Left cardiac atrium (tissue), 4 donors: ENCODE results near the gene ANKMY2. TPM values are rescaled to one million over a fixed set of nuclear protein-coding genes. Genes with fewer than 3 reads are reported as not detected.
A peak's percentile ranks its signal among the peaks of the same experiment; 100 is the strongest.

ENCODE experiments used
- ATAC-seq, 2 donors: fragments of 200-7000 bp; cut with Tn5 transposase; one replicate each; pipeline ENCODE4 v1.9.1; 2020; ENCODE audit warnings: mild to moderate bottlenecking in 2 of 2, moderate library complexity in 2 of 2
- DNase-seq: peaks from one replicate; pipeline ENCODE4 v3.0.0-alpha.2; 2020
- intact Hi-C, 2 donors: fragments of 100-400 bp; cut with DNase I; formaldehyde crosslinking; loops; one replicate each; pipeline versions ENCODE4 v1.14.1 to v1.15.1; 2022 to 2023
- total RNA-seq, 2 donors: library from RNA; stranded (reverse); fragmentation: NEBNext Ultra II Directional; extraction: Animal tissue kit (Norgen Biotek cat#: 25700); gene quantifications; one replicate each; pipeline ENCODE4 v1.2.1, GENCODE V29; 2021
- donor health status: DM: no; HTN: yes; CAD: no.
- donor health status: DM: no; HTN: yes; CAD: no; lungs with severe emphysema.
- donor health status: DM: yes; HTN: yes; CAD: no.
- donor health status: Dilated cardiomyopathy.

The ANKMY2 gene
- total RNA-seq, 2 donors from 2014 or later, result 25.1 to 28.6 TPM

DNA sequence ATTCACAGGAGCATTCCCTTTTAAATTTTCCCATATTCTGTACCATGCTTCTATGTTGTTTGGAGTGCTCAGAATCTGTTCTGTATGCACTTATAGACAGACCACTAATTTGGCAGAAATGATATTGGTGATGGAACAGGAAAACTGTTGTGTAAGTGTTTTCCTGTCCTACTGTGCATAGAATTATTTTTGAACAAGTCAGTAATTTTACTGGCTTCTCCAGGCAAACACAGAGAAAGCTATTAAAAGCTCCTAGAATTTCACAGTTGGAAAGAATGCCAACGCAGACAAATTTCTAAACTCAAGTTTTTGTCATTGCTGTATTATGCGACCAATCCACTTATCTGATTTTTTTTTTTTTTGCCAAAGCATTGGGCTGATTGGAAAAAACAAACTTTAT lies 55.7 kb downstream of the ANKMY2 start:
- intact Hi-C loops, result no loop called here
- no peak for DNase-seq
- no peak for ATAC-seq

DNA sequence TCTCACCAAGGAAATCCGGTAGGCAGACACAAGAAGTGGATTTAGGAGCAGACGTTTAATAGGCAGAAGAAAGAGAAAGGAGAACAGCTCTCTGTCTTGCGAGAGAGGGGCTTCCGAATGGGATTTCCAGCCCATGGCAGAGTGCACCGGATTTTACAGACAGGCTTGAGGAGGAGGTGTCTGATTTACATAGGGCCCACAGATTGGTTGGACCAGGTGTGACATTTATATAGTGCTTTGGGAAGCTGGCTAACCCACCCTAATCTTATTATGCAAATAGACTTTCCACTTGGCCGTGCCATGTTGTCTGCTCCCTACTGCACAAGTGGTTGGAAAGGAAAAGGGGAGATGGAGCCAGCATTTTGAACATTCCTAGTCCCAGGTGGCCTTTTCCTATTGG lies 57.8 kb downstream of the ANKMY2 start:
- intact Hi-C loops, result no loop called here
- ATAC-seq, result peak; percentile 9 to 36
- no peak for DNase-seq

- intact Hi-C loops, result no loop called here
- no peak for ATAC-seq
- no peak for DNase-seq
These were observed 58.4 kb downstream of the ANKMY2 start for GRCh38 chr7:16587129-16587528.

GRCh38 chr7:16586081-16586874 lies 59.3 kb downstream of the ANKMY2 start:
- ATAC-seq, result peak; percentile 21 to 64
- DNase-seq, result peak; percentile 28
- intact Hi-C loops, result no loop called here

DNA sequence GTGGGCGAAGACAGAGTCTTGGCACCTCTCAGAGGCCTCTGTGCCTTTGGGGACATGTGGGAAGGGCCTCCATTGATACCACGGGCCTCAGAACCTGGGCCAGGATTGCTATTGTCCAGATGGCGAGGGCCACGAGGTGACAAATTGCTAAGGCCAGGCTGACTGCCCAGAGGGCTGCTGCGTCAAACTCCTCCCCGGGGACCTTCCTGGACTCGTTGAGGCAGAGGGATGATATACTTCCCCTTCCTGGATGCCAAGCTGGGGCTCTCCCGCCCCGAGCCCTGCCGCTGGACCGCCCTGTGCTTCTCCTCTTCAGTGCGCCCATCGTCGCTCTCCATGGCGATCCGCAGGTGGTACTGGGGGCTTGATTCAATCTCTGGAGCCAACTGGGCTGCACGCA lies 60.0 kb downstream of the ANKMY2 start:
- intact Hi-C loops, result no loop called here
- DNase-seq (peak; percentile 67), ATAC-seq (peak; percentile 55 to 56)

DNA sequence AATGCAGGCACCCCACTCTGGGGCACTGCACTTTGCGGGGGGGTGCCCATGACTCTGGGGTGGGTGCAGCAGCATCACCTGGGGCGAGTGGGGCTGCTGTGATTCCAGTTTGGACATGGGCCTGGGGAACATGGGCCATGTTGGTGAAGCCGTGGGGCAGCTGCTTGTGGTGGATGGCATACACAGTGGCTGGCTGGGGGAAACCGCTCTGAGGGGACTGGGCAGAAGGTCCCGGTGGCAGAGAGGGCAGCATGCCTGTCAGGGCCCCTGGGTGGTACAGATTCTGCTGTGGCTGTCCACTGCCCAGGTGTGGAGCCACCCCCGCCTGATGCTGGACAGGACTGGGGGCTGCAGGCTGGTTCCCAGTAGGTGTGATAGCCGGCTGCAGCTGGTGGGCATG lies 61.7 kb downstream of the ANKMY2 start:
- intact Hi-C loops, result no loop called here
- DNase-seq (no peak), ATAC-seq (no peak)

DNA sequence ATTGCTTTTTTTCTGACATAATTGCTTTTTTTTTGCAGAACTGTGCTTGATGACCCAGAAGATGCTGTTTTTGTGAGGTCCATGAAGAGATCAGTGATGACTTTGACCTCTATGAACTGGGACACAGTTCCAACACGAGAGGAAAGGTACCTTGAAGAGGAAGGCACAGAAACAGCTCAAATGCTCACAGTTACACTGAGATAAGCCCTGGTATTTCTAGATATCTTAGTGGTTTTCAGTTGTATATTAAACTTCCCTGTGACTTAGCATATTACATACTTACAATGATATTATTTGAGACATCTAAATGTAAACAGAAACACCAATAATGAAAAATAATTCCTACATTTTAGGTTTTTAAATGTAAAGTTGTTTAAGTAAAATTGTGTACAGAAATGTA lies 64.3 kb downstream of the ANKMY2 start:
- DNase-seq, result no peak
- intact Hi-C loops, result no loop called here
- ATAC-seq, result no peak

DNA sequence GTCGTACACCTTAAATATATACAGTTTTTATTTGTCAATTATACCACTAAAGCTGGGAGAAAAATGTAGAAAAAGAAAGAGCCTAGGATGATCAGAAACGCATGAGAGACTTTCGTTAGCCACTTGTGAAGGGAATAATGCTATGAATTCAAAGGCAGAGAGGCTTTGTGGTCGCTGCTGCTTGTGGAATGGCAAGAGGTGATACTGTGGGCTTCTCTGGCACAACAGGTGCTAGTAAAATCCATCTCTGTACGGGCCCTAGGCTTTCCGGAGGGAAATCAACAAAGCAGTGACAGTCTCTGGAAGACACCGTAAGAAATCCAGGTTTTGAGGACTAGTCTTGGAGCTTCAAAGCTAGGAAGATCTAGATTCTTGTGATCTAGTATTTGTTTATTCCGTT lies 66.3 kb downstream of the ANKMY2 start:
- ATAC-seq (no peak), DNase-seq (no peak)
- intact Hi-C loops, result no loop called here

DNA sequence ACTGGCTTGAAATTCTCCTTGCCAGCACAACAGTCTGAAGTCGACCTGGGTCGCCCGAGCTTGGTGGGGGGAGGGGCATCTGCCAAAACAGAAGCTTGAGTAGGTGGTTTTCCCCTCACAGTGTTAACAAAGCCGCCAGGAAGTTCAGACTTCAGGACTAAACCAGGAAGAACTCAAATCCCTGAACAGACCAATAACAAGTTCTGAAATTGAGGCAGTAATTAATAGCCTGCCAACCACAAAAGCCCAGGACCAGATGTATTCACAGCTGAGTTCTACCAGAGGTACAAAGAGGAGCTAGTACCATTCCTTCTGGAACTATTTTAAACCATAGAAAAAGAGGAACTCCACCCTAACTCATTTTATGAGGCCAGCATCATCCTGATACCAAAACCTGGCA lies 73.6 kb downstream of the ANKMY2 start:
- intact Hi-C loops, result no loop called here
- DNase-seq, result no peak
- ATAC-seq, result no peak

DNA sequence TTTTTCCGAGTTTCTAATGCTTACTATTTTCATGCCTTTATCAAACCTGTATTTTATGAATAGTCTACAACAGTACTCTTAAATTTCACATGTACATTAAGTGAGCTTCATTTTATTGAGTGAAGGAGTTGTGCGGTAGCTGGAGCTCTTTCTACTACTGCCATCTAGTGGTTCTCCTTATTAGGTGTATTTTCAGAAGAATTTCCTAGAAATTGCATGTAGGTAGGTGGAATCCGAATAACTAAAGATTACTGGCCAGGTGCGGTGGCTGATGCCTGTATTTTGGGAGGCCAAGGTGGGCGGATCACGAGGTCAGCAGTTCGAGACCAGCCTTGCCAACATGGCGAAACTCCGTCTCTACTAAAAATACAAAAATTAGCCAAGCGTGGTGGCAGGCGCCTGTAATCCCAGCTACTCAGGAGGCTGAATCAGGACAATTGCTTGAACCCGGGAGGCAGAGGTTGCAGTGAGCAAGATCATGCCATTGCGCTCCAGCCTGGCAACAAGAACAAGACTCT lies 80.6 kb downstream of the ANKMY2 start:
- DNase-seq (no peak), ATAC-seq (peak; percentile 47 to 50)
- intact Hi-C loops, result loop anchor here (2.0 to 10.0 kb wide), 6 partner anchors 100 to 486 kb away; partner anchors contain the start of gene SOSTDC1 (in 1 of the 2)

DNA sequence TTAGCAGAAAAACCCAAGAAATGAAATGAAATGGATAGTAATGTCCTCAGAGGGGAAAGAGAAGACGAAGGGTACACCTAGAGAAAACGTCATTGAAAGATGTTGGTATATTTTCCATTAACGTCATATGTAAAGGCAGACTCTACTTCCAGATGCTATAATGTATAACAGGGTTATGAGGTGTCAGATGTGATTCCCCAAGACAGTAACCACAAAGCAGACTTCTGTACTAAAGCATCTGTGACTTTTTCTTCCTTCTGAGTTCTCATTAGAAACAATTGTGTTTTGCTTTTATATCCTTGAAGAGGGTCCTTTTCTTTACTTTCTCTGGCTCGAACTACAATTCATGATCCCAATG lies 81.6 kb downstream of the ANKMY2 start:
- ATAC-seq, result no peak
- intact Hi-C loops, result loop anchor here (2.0 to 10.0 kb wide), 6 partner anchors 99 to 485 kb away; partner anchors contain the start of gene SOSTDC1 (in 1 of the 2)
- no peak for DNase-seq

DNA sequence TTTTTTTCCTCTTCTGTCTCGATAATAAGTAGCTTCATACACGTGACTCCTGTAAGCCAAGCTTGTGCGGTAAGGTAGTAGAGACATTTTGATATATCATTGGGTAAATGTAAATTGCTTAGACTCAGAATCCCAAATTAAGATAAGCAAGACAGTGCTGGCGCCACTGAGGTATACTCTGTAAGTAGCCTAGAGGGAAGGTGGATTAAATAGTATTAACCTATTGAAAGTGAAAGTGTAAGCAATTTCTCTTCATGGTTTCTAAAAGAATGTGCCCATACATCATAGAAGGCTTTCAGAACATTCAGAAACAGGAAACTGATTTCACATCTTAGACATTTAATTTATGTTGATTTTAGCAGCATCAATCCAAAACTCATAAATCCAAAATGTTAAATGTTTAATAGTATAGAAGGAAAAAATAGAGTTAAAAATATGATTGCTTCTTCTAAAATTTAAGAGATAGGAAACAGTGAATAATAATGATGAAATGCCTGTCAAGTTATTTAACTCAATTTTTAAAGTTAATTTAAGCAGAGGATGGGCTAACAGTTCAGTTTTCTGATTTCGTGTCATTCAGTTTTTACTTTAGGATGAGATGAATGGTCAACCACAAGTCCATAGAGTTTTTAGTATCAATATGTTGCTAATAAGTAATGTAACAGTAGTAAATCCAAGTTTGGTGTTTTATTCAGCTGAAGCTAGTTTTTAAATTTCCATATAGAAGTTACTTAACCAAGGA lies 82.1 kb downstream of the ANKMY2 start:
- DNase-seq, result no peak
- no peak for ATAC-seq
- intact Hi-C loops, result loop anchor here (2.0 to 10.0 kb wide), 6 partner anchors 99 to 485 kb away; partner anchors contain the start of gene SOSTDC1 (in 1 of the 2)

GRCh38 chr7:16562456-16563220 lies 82.9 kb downstream of the ANKMY2 start:
- ATAC-seq (no peak), DNase-seq (no peak)
- intact Hi-C loops, result loop anchor here (5.0 to 10.0 kb wide), 5 partner anchors 98 to 478 kb away; partner anchors contain the start of gene SOSTDC1 (in 1 of the 2)

DNA sequence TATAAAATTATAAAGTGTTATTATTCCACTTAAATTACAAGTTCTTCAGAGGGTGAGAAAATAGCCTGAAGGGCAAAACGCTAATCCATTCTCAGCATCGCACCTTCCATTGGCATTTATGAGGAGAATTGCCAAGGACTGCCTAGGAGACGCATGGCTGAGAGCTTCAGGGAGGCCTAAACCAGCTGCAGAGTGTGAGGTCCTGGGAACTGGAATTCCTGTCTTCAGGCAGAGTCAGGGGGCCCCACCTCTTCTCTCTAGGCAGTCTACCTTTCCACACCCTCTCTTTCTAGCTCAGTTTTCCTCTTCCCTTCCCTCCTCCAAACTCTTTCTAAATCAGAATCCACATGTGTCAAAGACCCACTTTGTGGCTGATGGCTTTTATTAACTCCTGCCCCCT lies 83.6 kb downstream of the ANKMY2 start:
- intact Hi-C loops, result loop anchor here (2.0 to 10.0 kb wide), 6 partner anchors 97 to 477 kb away; partner anchors contain the start of gene SOSTDC1 (in 1 of the 2)
- ATAC-seq (no peak), DNase-seq (no peak)

DNA sequence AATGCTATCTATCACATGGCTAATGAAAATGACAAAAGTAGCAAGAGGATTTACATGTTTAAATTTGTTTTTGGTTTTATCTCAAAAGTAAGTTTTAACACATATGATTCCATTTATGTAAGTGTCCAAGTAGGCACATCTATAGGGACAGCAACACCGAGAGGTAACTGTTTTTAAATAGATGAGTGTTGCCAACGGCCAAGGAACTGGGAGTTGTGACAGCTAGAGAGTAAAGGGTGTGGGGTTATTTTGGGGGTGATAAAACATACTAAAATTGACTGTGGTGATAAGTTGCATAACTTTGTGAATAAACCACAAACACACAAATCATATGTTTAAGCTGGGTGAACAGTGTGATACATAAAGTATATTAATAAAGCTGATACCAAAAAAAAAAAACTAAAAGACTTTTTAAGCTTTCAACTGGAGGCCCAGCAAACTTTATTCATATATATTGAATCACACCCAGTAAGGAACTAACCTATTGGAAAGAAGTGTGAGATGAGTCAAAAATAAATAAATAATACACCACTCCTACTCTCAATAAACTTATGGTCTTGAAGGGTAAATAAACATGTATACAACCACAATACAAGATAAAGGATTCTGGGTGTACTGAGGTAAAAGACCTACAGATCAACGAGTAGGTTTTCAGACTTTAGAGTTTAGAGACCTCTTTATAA lies 85.9 kb downstream of the ANKMY2 start:
- DNase-seq, result no peak
- peak in 1 of 2 donors; percentile 30 for ATAC-seq
- intact Hi-C loops, result loop anchor here (2.0 to 10.0 kb wide), 6 partner anchors 95 to 475 kb away; partner anchors contain the start of gene SOSTDC1 (in 1 of the 2)

- DNase-seq (no peak), ATAC-seq (no peak)
- intact Hi-C loops, result no loop called here
These were observed 86.7 kb downstream of the ANKMY2 start for GRCh38 chr7:16558761-16559302.

GRCh38 chr7:16556359-16556758 lies 89.2 kb downstream of the ANKMY2 start:
- DNase-seq, result no peak
- ATAC-seq, result no peak
- intact Hi-C loops, result no loop called here

GRCh38 chr7:16554518-16555236 lies 90.9 kb downstream of the ANKMY2 start:
- DNase-seq (no peak), ATAC-seq (peak; percentile 78 to 82)
- intact Hi-C loops, result no loop called here
